HCT116 (cell line): ENCODE data around the gene TPD52L2. TPM values are rescaled to one million over a fixed set of nuclear protein-coding genes. Genes with fewer than 3 reads are reported as not detected.
A peak's percentile ranks its signal among the peaks of the same experiment; 100 is the strongest.

Source experiments
- ATAC-seq: fragments of 200-7000 bp; cut with Tn5 transposase; 2 replicates; pipeline ENCODE4 v1.9.1; 2020; ENCODE audit warnings: mild to moderate bottlenecking, moderate library complexity
- BruUV-seq: library from RNA; stranded (reverse); fragments of 400-500 nt; replicated peaks from 2 replicates; lab custom pipeline; 2021; lab: Mats Ljungman, UMichigan
- CTCF ChIA-PET: fragments of 300-600 bp; sonication (Branson Sonifier 250); formaldehyde crosslinking; loops from one replicate; lab custom pipeline; 2021; ENCODE audit warnings: antibody characterized with exemption; lab: Charles Lee
- POLR2A ChIA-PET: fragments of 300-600, 350-600 bp; sonication (Branson Sonifier 250); formaldehyde crosslinking; loops from one replicate; lab custom pipeline; 2021; ENCODE audit warnings: antibody characterized with exemption; lab: Charles Lee
- RAD21 ChIA-PET, 2 experiments: fragments of 300-600 bp; sonication (Branson Sonifier 250); formaldehyde crosslinking; loops; one replicate each; lab custom pipeline; 2023; ENCODE audit warnings: low total read pairs in 2 of 2; ENCODE audit not compliant: uncharacterized antibody in 2 of 2, unreplicated experiment in 2 of 2, low non-redundant PET in 1 of 2; lab: Charles Lee
- DNase-seq: peaks from one replicate; pipeline ENCODE4 v3.0.0-alpha.2; 2010; ENCODE audit warnings: low read depth, low spot score
- H2AFZ ChIP-seq: fragments of 200-600 bp; shearing (Covaris generic), sonication (generic); 2 replicates; pipeline ENCODE4 v1.6.1; 2017; ENCODE audit warnings: low read depth, mixed run types, mixed read lengths, antibody characterized with exemption, low read length; ENCODE audit not compliant: poor library complexity, severe bottlenecking
- H3K27ac ChIP-seq: 2 replicates; pipeline ENCODE4 v1.5.1; 2012; ENCODE audit warnings: low read depth, low read length
- H3K27me3 ChIP-seq: fragments of 200-600 bp; sonication (generic); 2 replicates; pipeline ENCODE4 v1.6.1; 2016; ENCODE audit warnings: mixed run types, low read length, mixed read lengths; ENCODE audit not compliant: insufficient read depth
- H3K36me3 ChIP-seq, 2 experiments: fragments of 200-500 bp in 1 of 2; fragments of 200-600 bp in 1 of 2; sonication (Bioruptor generic) in 1 of 2; sonication (generic) in 1 of 2; 2 replicates each; pipeline versions ENCODE4 v1.5.1 to v1.6.1; 2014 to 2016; ENCODE audit warnings: low read length in 2 of 2, inconsistent platforms in 1 of 2, mixed read lengths in 1 of 2, mixed run types in 1 of 2; ENCODE audit not compliant: insufficient read depth in 2 of 2, control insufficient read depth in 1 of 2
- H3K4me1 ChIP-seq, 2 experiments: fragments of 200-600 bp in 1 of 2; sonication (generic) in 1 of 2; 2 replicates each; pipeline versions ENCODE4 v1.5.1 to v1.6.1; 2012 to 2017; ENCODE audit warnings: low read length in 2 of 2, inconsistent platforms in 1 of 2, mild to moderate bottlenecking in 1 of 2, mixed read lengths in 1 of 2, mixed run types in 1 of 2, moderate library complexity in 1 of 2; ENCODE audit not compliant: insufficient read depth in 2 of 2, control insufficient read depth in 1 of 2
- H3K4me2 ChIP-seq: fragments of 200-600 bp; sonication (generic); 2 replicates; pipeline ENCODE4 v1.6.1; 2017; ENCODE audit warnings: mixed run types, low read length, mixed read lengths
- H3K4me3 ChIP-seq, 2 experiments: fragments of 200-600 bp in 1 of 2; sonication (generic) in 1 of 2; replicated peaks in 1 of 2; 2 replicates each; pipeline ENCODE4 v1.5.1; 2011 to 2016; ENCODE audit warnings: low read length in 2 of 2, control low read depth in 1 of 2, low read depth in 1 of 2, mild to moderate bottlenecking in 1 of 2, mixed read lengths in 1 of 2, mixed run types in 1 of 2
- H3K79me2 ChIP-seq: fragments of 200-600 bp; sonication (generic); 2 replicates; pipeline ENCODE4 v1.6.1; 2017; ENCODE audit warnings: mild to moderate bottlenecking, mixed run types, low read length, moderate library complexity, mixed read lengths; ENCODE audit not compliant: insufficient read depth
- H3K9ac ChIP-seq: fragments of 200-600 bp; sonication (generic); 2 replicates; pipeline ENCODE4 v1.6.1; 2016; ENCODE audit warnings: low read length, mixed read lengths
- H3K9me2 ChIP-seq: fragments of 200-600 bp; sonication (generic), shearing (Covaris generic); 2 replicates; pipeline ENCODE4 v1.6.1; 2017; ENCODE audit warnings: mixed run types, mild to moderate bottlenecking, moderate library complexity; ENCODE audit not compliant: insufficient read depth
- H3K9me3 ChIP-seq, 2 experiments: fragments of 200-500 bp in 1 of 2; fragments of 200-600 bp in 1 of 2; sonication (Bioruptor generic) in 1 of 2; sonication (generic) in 1 of 2; 2 replicates each; pipeline ENCODE4 v1.6.1; 2014 to 2017; ENCODE audit warnings: low read length in 2 of 2, mixed read lengths in 2 of 2, inconsistent platforms in 1 of 2, low read depth in 1 of 2, mild to moderate bottlenecking in 1 of 2, mixed run types in 1 of 2, moderate library complexity in 1 of 2; ENCODE audit not compliant: control insufficient read depth in 1 of 2, insufficient read depth in 1 of 2
- H4K20me1 ChIP-seq: fragments of 200-600 bp; sonication (generic), shearing (Covaris generic); 2 replicates; pipeline ENCODE4 v1.6.1; 2017; ENCODE audit warnings: mixed run types, mild to moderate bottlenecking, moderate library complexity; ENCODE audit not compliant: insufficient read depth
- ELF1 ChIP-seq: IDR thresholded peaks from 2 replicates; pipeline ENCODE4 v1.6.1; 2012; ENCODE audit warnings: low read depth, borderline replicate concordance
- FOSL1 ChIP-seq: IDR thresholded peaks from 2 replicates; pipeline ENCODE4 v1.6.1; 2012; ENCODE audit warnings: low read depth
- POLR2AphosphoS5 ChIP-seq: IDR thresholded peaks from 2 replicates; pipeline ENCODE4 v1.6.1; 2011; ENCODE audit warnings: mild to moderate bottlenecking, low read depth, low read length, moderate library complexity
- intact Hi-C: fragments of 100-400 bp; cut with micrococcal nuclease; formaldehyde crosslinking; loops from 2 replicates; pipeline ENCODE4 v1.10.0; 2022
- total RNA-seq: library from RNA; stranded (reverse); gene quantifications from one replicate; pipeline ENCODE4 v1.2.1, GENCODE V29; 2021; ENCODE audit not compliant: unreplicated experiment
- TF ChIP-seq, protein P1 (sequence below): IDR thresholded peaks from 2 replicates; pipeline ENCODE4 v1.6.1; 2011; ENCODE audit warnings: mild to moderate bottlenecking, low read length, moderate library complexity; ENCODE audit not compliant: insufficient replicate concordance; ENCODE audit errors: extremely low read depth
- TF ChIP-seq, protein P2 (sequence below), 3 experiments: fragments of 200-600 bp in 1 of 3; sonication (generic) in 1 of 3; IDR thresholded peaks in 2 of 3; conservative IDR thresholded peaks in 1 of 3; 2 replicates each; pipeline ENCODE4 v1.5.1; 2012 to 2017; ENCODE audit warnings: low read depth in 2 of 3, low read length in 2 of 3, antibody characterized with exemption in 1 of 3, borderline replicate concordance in 1 of 3, control low read depth in 1 of 3, mild to moderate bottlenecking in 1 of 3, mixed read lengths in 1 of 3, mixed run types in 1 of 3, moderate library complexity in 1 of 3; ENCODE audit not compliant: insufficient read depth in 1 of 3

Gene TPD52L2
- total RNA-seq, 1 experiment from 2014 or later: 149 TPM

DNA sequence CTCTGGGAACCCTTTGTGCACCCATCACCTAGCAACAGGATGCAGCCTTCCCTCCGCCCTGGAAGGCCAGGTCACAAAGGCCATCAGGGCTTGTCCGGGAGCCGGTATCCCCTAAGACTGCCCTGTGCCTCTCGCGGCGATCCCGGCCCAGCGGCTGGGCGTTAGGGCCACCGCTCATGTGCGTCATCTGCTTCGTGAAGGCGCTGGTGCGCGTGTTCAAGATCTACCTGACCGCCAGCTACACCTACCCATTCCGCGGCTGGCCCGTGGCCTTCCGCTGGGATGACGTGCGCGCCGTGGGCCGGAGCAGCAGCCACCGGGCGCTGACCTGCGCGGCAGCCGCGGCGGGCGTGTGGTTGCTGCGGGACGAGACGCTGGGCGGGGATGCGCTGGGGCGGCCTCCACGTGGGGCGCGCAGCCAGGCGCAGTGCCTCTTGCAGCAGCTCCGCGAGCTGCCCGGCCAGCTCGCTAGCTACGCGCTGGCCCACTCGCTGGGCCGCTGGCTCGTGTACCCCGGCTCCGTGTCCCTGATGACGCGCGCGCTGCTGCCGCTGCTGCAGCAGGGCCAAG lies 3.6 kb upstream of the TPD52L2 start, which contains the start of gene ABHD16B:
ABHD16B (plus strand) TSS at position 134 of the 570 bp plus-strand sequence; CDS start at position 177, 43 bp downstream.
- ChIA-PET RAD21 (no interaction called here), CTCF (no interaction called here), POLR2A (no interaction called here)
- no peaks in the 10 kb centered on the region for H3K27me3 ChIP-seq
- no peak within 1 kb of the TSS for H2AFZ ChIP-seq
- peaks cover 0 to 11% of the 10 kb centered on the region in 2 experiments; a peak in 2 of 4 replicates for H3K36me3 ChIP-seq
- H3K9me2 ChIP-seq: no peaks in the 10 kb centered on the region
- no peaks in the 10 kb centered on the region for H4K20me1 ChIP-seq
- H3K9me3 ChIP-seq: no peaks in the 10 kb centered on the region
- H3K9ac ChIP-seq: no peak within 1 kb of the TSS
- H3K4me1 ChIP-seq: peaks cover 12 to 25% of the 10 kb centered on the region in 2 experiments
- H3K4me2 ChIP-seq: no peak within 1 kb of the TSS
- intact Hi-C loops: loop anchor here (10.0 kb wide), 2 partner anchors 113 to 127 kb away; partner anchors contain the start of genes LIME1, SAMD10 and SLC2A4RG
- no peak for ATAC-seq
- TF ChIP-seq ELF1: no peak
- TF ChIP-seq, protein P1, sequence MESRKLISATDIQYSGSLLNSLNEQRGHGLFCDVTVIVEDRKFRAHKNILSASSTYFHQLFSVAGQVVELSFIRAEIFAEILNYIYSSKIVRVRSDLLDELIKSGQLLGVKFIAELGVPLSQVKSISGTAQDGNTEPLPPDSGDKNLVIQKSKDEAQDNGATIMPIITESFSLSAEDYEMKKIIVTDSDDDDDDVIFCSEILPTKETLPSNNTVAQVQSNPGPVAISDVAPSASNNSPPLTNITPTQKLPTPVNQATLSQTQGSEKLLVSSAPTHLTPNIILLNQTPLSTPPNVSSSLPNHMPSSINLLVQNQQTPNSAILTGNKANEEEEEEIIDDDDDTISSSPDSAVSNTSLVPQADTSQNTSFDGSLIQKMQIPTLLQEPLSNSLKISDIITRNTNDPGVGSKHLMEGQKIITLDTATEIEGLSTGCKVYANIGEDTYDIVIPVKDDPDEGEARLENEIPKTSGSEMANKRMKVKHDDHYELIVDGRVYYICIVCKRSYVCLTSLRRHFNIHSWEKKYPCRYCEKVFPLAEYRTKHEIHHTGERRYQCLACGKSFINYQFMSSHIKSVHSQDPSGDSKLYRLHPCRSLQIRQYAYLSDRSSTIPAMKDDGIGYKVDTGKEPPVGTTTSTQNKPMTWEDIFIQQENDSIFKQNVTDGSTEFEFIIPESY: no peak
- TF ChIP-seq, protein P2, sequence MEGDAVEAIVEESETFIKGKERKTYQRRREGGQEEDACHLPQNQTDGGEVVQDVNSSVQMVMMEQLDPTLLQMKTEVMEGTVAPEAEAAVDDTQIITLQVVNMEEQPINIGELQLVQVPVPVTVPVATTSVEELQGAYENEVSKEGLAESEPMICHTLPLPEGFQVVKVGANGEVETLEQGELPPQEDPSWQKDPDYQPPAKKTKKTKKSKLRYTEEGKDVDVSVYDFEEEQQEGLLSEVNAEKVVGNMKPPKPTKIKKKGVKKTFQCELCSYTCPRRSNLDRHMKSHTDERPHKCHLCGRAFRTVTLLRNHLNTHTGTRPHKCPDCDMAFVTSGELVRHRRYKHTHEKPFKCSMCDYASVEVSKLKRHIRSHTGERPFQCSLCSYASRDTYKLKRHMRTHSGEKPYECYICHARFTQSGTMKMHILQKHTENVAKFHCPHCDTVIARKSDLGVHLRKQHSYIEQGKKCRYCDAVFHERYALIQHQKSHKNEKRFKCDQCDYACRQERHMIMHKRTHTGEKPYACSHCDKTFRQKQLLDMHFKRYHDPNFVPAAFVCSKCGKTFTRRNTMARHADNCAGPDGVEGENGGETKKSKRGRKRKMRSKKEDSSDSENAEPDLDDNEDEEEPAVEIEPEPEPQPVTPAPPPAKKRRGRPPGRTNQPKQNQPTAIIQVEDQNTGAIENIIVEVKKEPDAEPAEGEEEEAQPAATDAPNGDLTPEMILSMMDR (IDR thresholded peaks at IDR 0.05 in 2 of 3, conservative IDR thresholded peaks at IDR 0.05 in 1 of 3; ENCODE audit: borderline replicate concordance in 1 of 3, insufficient read depth in 1 of 3, low read depth in 2 of 3, low read length in 2 of 3): no peak
- 0 out of 2 replicates have a peak, but pooled peaks have one; percentile 14 for TF ChIP-seq POLR2AphosphoS5
- TF ChIP-seq FOSL1: no peak
- H3K4me3 ChIP-seq: no peak within 1 kb of the TSS
- no peak for DNase-seq
- H3K27ac ChIP-seq: no peak within 1 kb of the TSS; the same call in 1 of the 2 replicates
- no TSS peak for BruUV-seq
- peaks cover 26% of the 10 kb centered on the region for H3K79me2 ChIP-seq
